HUES64 (cell line): ENCODE measurements around the gene ALDH1A3.

ENCODE experiments used
- H3K27ac ChIP-seq: 2 replicates; pipeline ENCODE4 v1.7.0; 2013; ENCODE audit warnings: low read depth, low read length, inconsistent platforms
- H3K27me3 ChIP-seq: 2 replicates; pipeline ENCODE4 v1.6.1; 2013; ENCODE audit warnings: mild to moderate bottlenecking, low read length; ENCODE audit not compliant: insufficient read depth
- H3K36me3 ChIP-seq: 2 replicates; pipeline ENCODE4 v1.6.1; 2013; ENCODE audit warnings: mild to moderate bottlenecking, low read length; ENCODE audit not compliant: insufficient read depth
- H3K4me1 ChIP-seq: 2 replicates; pipeline ENCODE4 v1.6.1; 2013; ENCODE audit warnings: mild to moderate bottlenecking, low read length, moderate library complexity; ENCODE audit not compliant: insufficient read depth
- H3K4me3 ChIP-seq: 2 replicates; pipeline ENCODE4 v1.5.1; 2013; ENCODE audit warnings: mild to moderate bottlenecking, low read length, moderate library complexity
- H3K9ac ChIP-seq: 2 replicates; pipeline ENCODE4 v1.6.1; 2013; ENCODE audit warnings: mild to moderate bottlenecking, low read depth, low read length
- H3K9me3 ChIP-seq: 2 replicates; pipeline ENCODE4 v1.6.1; 2013; ENCODE audit warnings: low read depth, low read length; ENCODE audit not compliant: insufficient read depth
- WGBS: fragments of 150-250, 120-280 bp; methylation state at CpG from one replicate; pipeline ENCODE4 v1.1.7; 2013; ENCODE audit warnings: missing lambda C conversion rate; 5-methylcytosine and 5-hydroxymethylcytosine counted together

The ALDH1A3 gene

DNA sequence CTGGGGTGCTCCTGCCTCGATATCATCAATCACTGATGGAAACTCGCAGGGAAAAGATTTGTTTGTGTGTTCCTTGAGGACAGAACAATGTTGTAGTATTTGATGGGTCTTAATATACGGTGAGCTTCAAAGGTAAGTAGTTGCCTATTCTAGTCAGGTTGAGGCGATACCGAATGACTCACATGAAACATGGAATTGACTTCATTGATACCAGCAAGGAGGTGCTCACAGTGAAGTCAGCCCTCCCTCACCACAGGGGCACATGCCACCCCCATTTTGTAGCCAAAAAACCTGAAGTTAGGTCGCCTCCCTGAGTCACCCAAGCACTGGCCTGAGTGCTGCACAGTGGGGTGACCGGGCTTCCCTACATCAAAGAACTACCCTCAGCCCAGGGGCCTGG lies 3.7 kb upstream of the ALDH1A3 start:
- H3K36me3 ChIP-seq = no peaks in the 10 kb centered on the region
- no peak overlapping the region for H3K27ac ChIP-seq
- peaks cover 7% of the 10 kb centered on the region; the same call in 1 of the 2 replicates for H3K4me1 ChIP-seq
- H3K4me3 ChIP-seq = no peak overlapping the region
- H3K9ac ChIP-seq = no peak overlapping the region
- 92% methylated on average over 7 of the region's 7 CpGs for WGBS
- no peaks in the 10 kb centered on the region for H3K9me3 ChIP-seq
- H3K27me3 ChIP-seq = peaks cover 65% of the 10 kb centered on the region

- Histone ChIP-seq H3K27me3 (peaks cover 81% of the 10 kb centered on the region), H3K9ac (no peak overlapping the region), H3K27ac (no peak overlapping the region), H3K9me3 (no peaks in the 10 kb centered on the region), H3K4me1 (peaks cover 7% of the 10 kb centered on the region; the same call in 1 of the 2 replicates), H3K36me3 (no peaks in the 10 kb centered on the region), H3K4me3 (no peak overlapping the region)
- 83% methylated on average over 10 of the region's 10 CpGs for WGBS
Observed at GRCh38 chr15:100877551-100877950, 2.1 kb upstream of the ALDH1A3 start.

GRCh38 chr15:100878130-100878529 lies 1.5 kb upstream of the ALDH1A3 start:
- Histone ChIP-seq H3K36me3 (no peaks in the 10 kb centered on the region), H3K9ac (no peak overlapping the region), H3K9me3 (no peaks in the 10 kb centered on the region), H3K27me3 (peaks cover 87% of the 10 kb centered on the region), H3K4me1 (peaks cover 7% of the 10 kb centered on the region; the same call in 1 of the 2 replicates), H3K4me3 (peak overlapping the region; percentile 60; the same call in 1 of the 2 replicates), H3K27ac (no peak overlapping the region)
- 78% methylated on average over 11 of the region's 11 CpGs for WGBS

DNA sequence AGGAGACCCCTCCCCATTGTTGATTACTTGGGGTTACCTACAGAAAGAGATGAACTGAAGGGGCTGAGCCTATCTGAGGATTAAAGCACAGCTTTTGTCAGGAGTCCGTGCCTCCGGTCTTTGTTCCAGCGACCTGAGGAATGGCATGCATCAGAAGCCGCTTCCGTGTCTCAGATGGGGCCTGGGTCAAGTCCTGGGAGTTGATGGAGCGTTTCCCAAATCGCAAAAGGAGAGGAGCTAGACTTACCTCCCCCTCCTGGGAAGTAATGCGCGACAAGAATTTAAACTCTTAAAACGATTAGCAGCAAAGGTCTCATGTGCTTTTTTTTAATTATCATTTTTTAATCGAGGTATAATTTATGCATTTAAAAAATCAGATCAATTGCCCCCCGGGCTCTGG lies 983 bp upstream of the ALDH1A3 start:
- H3K27ac ChIP-seq = no peak overlapping the region
- H3K9ac ChIP-seq = peak overlapping the region; percentile 31; the same call in 1 of the 2 replicates
- peaks cover 7% of the 10 kb centered on the region; the same call in 1 of the 2 replicates for H3K4me1 ChIP-seq
- H3K36me3 ChIP-seq = no peaks in the 10 kb centered on the region
- 9% methylated on average over 11 of the region's 12 CpGs for WGBS
- peak overlapping the region; percentile 60 for H3K4me3 ChIP-seq
- peaks cover 92% of the 10 kb centered on the region for H3K27me3 ChIP-seq
- H3K9me3 ChIP-seq = no peaks in the 10 kb centered on the region

- H3K27me3 ChIP-seq = peaks cover 92% of the 10 kb centered on the region
Observed at GRCh38 chr15:100879061-100879463, 569 bp upstream of the ALDH1A3 start.

GRCh38 chr15:100880139-100880896 lies 687 bp downstream of the ALDH1A3 start:
- H3K4me3 ChIP-seq = peak overlapping the region; percentile 60
- H3K27me3 ChIP-seq = peaks cover 95% of the 10 kb centered on the region
- H3K9me3 ChIP-seq = no peaks in the 10 kb centered on the region
- H3K4me1 ChIP-seq = peaks cover 7% of the 10 kb centered on the region; the same call in 1 of the 2 replicates
- peak overlapping the region; percentile 39; the same call in 1 of the 2 replicates for H3K9ac ChIP-seq
- 2% methylated on average over 80 of the region's 80 CpGs for WGBS
- no peak overlapping the region for H3K27ac ChIP-seq
- H3K36me3 ChIP-seq = no peaks in the 10 kb centered on the region

More at GRCh38 chr15:100879061-100879463, 569 bp upstream of the ALDH1A3 start:
- H3K4me1 ChIP-seq = peaks cover 7% of the 10 kb centered on the region; the same call in 1 of the 2 replicates
- H3K27ac ChIP-seq = no peak overlapping the region
- H3K9me3 ChIP-seq = no peaks in the 10 kb centered on the region
- peak overlapping the region; percentile 60 for H3K4me3 ChIP-seq
- peak overlapping the region; percentile 31; the same call in 1 of the 2 replicates for H3K9ac ChIP-seq
- 1% methylated on average over 62 of the region's 62 CpGs for WGBS
- H3K36me3 ChIP-seq = no peaks in the 10 kb centered on the region

DNA sequence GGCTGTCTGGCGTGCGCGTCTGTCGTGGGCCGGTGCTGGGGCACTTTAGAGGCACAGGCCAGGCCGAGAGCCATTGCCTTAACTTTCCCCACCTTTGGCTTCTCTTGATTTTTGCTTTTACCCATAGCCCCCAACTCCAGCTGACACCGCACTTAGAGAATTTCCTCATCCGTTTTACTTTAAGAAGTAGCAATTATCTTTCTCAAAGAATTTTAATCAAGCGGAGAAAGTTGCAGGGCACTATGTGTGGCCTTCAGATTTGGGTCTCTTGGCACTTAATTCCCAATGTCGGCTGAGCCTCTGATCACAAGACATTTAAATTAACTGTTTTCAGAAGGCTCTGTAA lies 1.2 kb downstream of the ALDH1A3 start:
- 36% methylated on average over 10 of the region's 10 CpGs for WGBS
- H3K9me3 ChIP-seq = no peaks in the 10 kb centered on the region
- no peaks in the 10 kb centered on the region for H3K36me3 ChIP-seq
- no peak overlapping the region for H3K27ac ChIP-seq
- H3K9ac ChIP-seq = no peak overlapping the region
- H3K4me3 ChIP-seq = peak overlapping the region; percentile 60
- H3K27me3 ChIP-seq = peaks cover 95% of the 10 kb centered on the region
- H3K4me1 ChIP-seq = peaks cover 7% of the 10 kb centered on the region; the same call in 1 of the 2 replicates

- Histone ChIP-seq H3K36me3 (no peaks in the 10 kb centered on the region), H3K9me3 (no peaks in the 10 kb centered on the region), H3K27me3 (peaks cover 90% of the 10 kb centered on the region), H3K4me1 (peaks cover 7% of the 10 kb centered on the region; the same call in 1 of the 2 replicates), H3K4me3 (no peak overlapping the region), H3K27ac (no peak overlapping the region), H3K9ac (no peak overlapping the region)
- 93% methylated on average over 14 of the region's 14 CpGs for WGBS
Observed at GRCh38 chr15:100881573-100882336, 2.1 kb downstream of the ALDH1A3 start.

DNA sequence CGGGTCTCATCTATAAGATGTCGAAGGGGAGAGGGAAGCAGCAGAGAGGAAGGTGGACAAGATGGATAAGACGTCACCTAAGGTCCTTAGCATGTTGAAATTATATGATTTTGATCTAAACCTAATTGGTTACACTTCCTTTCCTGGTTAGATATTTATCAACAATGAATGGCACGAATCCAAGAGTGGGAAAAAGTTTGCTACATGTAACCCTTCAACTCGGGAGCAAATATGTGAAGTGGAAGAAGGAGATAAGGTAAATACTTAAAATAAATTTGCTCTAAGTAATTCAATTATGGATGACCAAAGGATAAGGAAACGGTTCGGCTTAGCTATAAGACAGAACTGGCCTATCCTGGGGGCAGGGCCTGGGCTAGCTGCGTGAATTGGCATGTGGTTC lies 5.5 kb downstream of the ALDH1A3 start:
- WGBS = 95% methylated on average over 8 of the region's 8 CpGs
- no peaks in the 10 kb centered on the region for H3K36me3 ChIP-seq
- no peak overlapping the region for H3K27ac ChIP-seq
- H3K9ac ChIP-seq = no peak overlapping the region
- H3K9me3 ChIP-seq = no peaks in the 10 kb centered on the region
- H3K27me3 ChIP-seq = peaks cover 56% of the 10 kb centered on the region
- no peak overlapping the region for H3K4me3 ChIP-seq
- 0 out of 2 replicates have a peak, but pooled peaks cover 5% of the 10 kb centered on the region for H3K4me1 ChIP-seq

GRCh38 chr15:100885811-100886210 lies 6.2 kb downstream of the ALDH1A3 start:
- H3K9me3 ChIP-seq = no peaks in the 10 kb centered on the region
- 83% methylated on average over 7 of the region's 7 CpGs for WGBS
- H3K36me3 ChIP-seq = no peaks in the 10 kb centered on the region
- H3K27me3 ChIP-seq = peaks cover 49% of the 10 kb centered on the region
- H3K27ac ChIP-seq = no peak overlapping the region
- H3K4me3 ChIP-seq = no peak overlapping the region
- H3K4me1 ChIP-seq = 0 out of 2 replicates have a peak, but pooled peaks cover 5% of the 10 kb centered on the region
- H3K9ac ChIP-seq = no peak overlapping the region
